DND-41 (cell line): ENCODE results near the gene ASF1A.

Source experiments
- CTCF ChIP-seq: IDR thresholded peaks from 2 replicates; pipeline ENCODE4 v1.5.1; 2012; ENCODE audit warnings: borderline replicate concordance, low read length, moderate library complexity, mild to moderate bottlenecking; ENCODE audit not compliant: poor library complexity, severe bottlenecking; ENCODE audit errors: extremely low read depth
- EZH2 ChIP-seq: IDR thresholded peaks from 3 replicates; pipeline ENCODE4 v1.6.1; 2012; ENCODE audit warnings: borderline replicate concordance, low read depth, mild to moderate bottlenecking, moderate library complexity, low read length, inconsistent platforms; ENCODE audit not compliant: severe bottlenecking

- TF ChIP-seq CTCF (no peak), EZH2 (no peak)
These were observed 33.1 kb upstream of the ASF1A start for GRCh38 chr6:118860880-118861279.
